Stimulated activated CD4-positive, alpha-beta T cell treated with anti-CD3 and anti-CD28 coated beads, TNF-alpha, amount 100 ng/mL, for 1 hour (primary cell): ENCODE results near the gene SLC22A6.
"Not testable (repeated sequence)": the region's sequence is repeated elsewhere in the genome, so short reads cannot be mapped to it uniquely, and the experiment has no call there.

Experiments
- DNase-seq, 3 donors: peaks; one replicate each; pipeline ENCODE4 v3.0.0-alpha.2; 2020; ENCODE audit warnings: low read depth in 3 of 3, low spot score in 1 of 3

Gene SLC22A6

DNA sequence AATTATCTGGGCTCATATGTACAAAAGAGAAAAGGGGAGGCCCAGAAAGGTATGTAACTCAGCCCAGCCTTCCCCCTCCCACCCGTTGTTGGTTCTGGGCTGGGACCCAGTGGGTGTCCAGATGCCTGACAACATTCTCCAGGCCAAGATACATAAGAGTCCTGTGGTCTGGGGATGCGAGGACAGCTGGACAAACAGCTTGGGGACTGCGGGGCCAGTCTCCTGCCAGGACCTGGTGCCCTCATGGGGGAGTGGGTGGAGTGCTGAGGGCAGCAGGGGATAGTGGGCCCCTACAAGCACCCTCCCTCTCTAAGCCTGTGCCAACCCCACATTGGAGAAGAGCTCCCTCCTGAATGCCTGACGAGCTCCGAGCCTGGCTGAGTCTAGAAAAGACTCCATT lies 3.5 kb upstream of the SLC22A6 start:
- no peak for DNase-seq

DNA sequence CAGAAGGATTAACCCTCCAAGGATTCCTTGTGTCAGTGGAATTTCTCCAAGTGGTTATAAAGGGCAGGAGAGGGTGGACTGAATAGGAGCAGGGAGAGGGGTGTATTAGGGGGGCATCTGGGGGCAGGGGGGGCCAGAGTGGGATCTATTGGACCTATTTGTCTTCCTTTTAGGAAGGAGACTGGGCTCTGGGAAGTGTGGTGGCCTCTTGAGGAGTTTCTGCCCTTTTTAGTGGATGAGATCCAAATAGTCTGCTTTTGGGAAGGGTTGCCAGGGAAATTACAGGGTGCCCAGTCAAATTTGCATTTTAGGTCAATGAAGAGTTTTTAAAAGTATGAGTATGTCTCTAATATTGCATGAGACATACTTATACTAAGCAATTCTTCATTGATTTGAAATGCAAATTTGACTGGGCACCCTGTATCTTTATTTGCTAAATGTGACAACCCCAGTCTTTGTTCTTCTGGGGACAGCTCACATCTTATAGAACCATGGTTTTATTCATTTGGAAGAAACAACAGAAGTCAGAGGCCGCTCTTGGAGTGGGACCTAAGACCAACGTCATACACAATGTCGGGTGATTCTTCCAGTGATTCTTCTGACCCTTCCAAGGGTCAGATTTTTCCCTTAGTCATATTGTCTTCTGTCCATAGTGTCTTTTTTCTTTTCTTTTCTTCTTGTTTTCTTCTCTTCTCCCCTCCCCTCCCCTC lies 429 bp upstream of the SLC22A6 start:
- DNase-seq = no peak

DNA sequence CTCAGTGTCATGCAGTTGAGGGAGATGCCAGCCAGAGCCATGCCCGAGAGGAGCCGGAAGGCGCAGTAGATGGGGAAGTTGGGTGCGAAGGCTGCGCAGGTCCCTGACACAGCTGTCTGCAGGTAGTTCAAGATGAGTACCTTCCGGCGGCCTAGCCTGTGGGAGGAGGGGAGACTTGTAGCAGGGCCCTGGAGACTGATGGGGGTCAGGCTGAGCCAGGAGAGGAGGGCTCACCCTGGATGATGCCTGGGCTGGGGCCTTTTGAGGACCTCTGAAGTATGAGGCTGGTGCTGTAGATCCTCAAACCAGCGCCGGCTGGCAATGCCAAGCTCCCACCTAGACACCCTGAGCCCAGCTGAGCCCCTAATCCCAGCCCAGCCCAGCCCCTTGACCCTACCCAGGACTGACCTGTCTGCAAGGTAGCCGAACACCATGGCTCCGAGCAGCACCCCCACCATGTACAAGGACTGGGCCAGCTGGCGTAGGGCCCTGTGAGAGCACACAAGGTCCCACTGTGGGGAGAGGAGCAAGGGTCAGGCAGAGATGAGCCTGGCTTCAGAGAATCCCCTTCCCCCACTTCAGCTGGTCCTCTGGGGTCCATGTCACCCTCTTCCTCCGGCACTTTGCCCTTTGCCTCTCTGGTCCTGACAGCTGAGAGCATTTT lies 1.1 kb downstream of the SLC22A6 start:
- no peak for DNase-seq

DNA sequence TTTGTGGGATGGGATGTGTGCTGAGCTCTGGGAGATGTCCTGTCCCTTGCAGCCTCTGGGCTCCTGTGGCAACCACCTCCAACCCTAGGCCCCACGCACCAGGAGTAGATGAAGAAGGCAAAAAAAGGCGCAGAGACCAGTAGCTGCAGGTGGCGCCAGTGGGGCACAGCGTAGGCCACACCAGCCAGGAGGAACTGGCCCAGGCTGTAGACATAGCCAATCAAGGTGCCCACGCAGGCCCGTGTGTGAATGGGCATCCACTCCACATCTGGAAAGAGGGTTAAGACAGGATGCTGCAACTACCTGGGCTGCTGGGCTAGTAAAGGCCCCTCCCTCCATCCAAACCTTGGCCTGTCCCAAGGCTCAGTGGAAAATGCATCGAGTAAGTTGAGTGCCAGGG lies 3.0 kb downstream of the SLC22A6 start:
- DNase-seq = no peak

DNA sequence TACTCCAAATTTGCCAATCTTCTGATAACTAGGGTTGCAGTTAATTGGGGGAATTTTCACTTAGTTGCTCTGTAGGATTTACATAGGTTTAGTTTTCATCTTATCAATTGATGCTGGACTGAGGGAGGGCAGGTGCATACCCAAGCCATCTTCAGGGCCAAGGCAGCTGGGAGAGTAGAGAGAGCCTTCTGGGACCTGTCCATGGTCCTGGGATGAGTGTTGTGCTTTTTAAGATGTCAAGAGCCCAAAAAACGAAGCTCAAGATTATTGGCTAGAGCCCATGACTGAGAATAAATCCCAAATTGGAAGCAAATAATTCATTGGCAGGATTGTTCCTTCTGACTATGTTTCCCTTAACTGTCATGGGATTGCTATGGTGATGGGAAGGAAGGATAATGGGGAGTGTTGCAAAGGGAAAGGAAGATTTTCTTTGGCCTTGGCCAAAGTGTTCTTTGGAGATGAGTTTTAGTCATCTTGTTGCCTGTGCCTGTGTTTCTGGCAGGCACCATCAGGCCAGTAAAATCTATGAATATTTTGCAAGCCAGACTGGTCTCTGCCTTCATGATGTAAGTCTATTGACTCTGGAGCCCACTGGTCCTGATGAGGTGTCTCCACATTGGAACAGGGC lies 4.5 kb downstream of the SLC22A6 start:
- DNase-seq = no peak

DNA sequence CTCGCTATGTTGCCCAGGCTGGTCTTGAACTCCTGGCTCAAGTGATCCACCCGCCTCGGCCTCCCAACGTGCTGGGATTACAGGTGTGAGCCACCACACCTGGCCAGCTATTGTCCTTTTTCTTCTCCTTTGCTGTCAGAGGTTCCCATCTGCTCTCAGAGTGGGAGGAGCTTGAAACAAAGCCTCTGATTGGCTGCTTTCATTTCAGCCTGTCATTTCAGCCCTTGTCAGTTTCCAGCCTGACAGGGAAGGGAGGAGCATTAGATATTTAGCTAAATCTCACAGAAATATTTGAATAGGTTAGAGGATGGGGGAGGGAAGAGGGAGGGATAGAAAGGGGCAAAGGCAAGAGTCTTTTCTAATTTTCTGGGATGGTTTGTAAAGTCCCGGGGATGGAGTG lies 8.7 kb downstream of the SLC22A6 start:
- no peak for DNase-seq

DNA sequence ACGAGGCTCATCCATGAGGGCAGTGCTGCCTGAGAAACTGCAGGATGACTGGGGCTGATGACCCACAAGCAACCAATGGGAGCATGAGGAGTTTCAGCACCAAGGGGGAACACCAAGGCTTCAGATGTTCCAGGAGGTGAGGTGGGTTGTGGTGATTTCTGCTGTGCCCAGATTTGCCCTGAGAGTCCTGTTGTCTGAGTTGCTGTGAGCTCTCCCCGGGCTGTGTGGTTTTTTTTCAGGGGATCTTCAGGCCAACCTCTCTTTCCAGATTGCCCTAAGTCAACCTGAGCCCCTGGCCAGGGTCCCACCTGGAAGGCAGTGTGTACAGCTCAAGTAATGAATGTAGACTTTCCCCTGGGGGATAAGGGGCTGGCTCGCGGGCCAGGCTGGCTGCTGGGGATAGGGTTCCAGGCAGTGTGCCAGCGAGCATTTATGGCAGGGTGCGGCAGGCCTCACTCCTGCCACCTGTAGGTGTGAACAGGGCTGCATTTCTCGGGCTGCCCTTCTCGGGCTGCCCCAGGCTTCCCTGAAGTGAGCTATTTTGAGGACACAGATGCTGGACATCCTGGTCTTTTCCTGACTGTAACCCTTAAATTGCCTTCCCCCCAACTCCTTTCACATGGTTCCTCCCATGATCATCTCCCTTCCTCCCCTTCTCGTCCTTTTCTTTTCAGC lies 9.8 kb downstream of the SLC22A6 start:
- no peak for DNase-seq

DNA sequence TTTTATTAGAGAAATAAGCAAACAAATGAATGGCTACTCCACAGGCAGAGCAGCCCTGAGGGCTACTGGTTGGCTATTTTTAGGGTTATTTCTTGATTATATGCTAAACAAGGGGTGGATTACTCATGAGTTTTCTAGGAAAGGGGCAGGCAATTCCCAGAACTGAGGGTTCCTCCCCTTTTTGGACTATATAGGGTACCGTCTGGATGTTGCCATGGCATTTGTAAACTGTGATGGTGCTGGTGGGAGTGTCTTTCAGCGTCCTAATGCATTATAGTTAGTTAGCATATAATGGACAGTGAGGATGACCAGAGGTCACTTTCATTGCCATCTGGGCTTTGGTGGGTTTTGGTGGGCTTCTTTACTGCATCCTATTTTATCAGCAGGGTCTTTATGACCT lies 19.2 kb downstream of the SLC22A6 start:
- no peak for DNase-seq

DNA sequence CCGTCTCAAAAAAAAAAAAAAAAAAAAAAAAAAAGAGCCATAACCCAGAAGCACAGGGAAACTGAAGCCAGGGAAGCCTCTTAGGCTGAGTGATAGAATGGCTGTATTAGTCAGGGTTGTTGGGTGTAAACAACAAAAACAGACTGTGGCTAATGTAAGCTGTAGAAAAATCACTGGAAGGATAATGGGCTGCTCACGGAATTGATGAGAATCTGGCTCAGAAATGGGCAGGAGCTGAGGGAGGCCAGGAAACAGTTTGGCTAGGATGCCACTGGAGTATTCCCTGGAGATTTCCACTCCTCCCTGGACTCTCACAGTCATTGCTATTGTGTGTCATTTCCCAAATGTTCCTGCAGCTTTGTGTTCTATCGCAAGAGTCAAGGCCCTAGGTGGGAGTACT lies 22.4 kb downstream of the SLC22A6 start:
- no peak for DNase-seq

DNA sequence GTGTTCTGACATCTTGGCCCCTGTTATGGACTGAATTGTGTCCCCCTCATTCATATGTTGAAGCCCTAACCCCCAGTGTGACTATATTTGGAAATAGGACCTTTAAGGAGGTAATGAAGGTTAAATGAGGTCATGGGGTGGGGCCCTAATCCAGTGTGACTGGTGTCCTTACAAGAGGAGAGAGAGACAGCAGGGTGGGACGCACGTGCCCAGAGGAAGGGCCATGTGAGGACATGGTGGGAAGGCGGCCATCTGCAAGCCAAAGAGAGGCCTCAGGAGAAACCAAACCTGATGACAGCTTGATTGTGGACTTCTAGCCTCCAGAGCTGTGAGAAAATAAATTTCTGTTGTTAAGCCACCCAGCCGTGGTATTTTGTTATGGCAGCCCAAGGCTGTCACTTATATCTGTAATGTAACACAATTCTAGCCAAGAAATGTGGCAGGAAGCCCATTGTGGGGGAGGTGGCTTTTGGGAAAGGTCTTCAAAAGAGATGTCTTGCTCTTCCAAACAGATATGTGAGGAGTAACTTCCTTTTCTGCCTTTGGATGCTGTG lies 23.7 kb downstream of the SLC22A6 start:
- no peak for DNase-seq

DNA sequence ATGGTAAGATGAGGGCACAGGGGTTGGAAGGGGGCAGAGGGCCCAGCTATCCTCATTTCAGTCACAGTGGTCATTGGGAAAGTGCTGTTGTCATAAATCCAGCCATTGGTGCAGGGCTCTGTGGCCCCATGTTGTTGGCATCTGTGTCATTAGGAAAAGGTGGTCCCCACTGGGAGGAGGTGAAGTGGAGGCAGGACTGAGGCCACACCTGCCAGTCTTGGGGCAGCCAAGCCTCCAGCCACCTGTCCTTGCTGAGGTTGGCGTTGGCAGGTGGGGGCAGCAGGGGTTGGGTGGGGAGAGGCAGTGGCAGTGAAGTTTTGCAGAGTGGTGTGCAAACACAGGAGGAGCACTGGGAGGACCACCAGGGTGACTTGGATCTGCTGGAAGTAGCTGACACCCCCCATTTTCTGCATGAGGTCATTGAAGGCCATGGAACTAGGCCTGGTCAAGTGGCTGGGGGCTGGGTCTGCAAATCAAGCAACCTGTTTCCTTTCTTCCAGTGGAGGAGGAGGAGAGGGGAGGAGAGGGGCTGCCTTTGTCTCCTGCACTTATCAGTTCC lies 25.3 kb downstream of the SLC22A6 start:
- DNase-seq = no peak

DNA sequence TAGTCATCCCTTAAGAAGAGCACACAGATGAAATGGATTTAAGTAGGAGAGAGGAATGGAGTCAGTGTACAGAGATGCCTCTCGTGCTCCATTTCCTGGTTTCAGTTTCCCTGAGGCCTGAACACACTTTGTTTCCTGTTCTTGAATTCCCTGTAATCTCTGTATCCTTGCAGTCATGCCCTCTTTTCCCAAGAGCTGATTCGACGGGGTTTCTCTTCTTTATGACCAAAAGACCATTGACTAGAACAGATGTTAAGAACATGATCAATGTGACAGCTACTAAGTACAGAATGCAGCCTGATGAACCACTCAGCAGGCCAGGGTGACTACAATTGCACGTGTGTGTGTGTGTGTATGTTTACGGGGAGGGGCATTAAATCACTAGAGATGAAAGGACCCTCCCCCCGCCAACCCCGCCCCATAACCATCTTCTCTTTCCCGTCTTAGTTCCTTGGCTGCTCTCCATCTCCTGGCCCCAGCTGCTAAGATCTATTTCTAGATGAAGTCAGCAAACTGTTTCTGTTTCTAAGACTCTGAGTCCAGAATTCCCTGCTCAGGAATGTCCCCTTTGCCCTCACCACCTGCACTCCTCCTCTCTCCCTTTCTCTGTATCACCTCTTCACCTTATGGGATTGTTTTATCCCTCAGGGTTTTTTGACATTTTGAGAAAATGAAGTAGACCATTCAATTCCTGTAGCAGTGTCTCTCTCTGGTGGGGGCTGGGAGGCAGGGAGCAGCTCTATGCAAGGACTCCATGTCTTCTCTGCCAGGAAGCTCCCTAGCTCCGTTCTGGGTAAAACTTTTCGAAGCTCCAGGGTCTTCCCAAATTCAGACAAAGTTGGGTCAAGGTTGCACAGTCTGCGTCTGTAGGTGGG lies 26.0 kb downstream of the SLC22A6 start:
- DNase-seq = no peak

DNA sequence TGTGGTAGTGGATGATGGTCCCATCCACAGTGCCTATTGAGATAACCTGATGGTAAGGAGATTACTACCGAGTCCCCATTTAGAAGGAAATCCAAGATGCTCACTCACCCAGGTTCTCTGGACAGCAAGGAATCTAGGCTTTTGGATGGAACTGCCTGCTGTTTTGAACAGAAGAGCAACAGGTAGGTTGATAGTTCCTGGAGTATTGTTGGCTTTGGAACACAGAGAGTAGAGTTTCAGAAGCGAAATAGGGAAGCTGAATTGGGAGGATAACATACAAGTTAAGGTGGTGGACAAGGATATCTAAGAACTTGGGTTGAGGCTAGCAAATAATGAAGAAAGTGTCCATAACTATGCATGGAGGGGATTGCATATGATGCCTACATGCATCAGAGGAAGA lies 27.6 kb downstream of the SLC22A6 start:
- DNase-seq = no peak

DNA sequence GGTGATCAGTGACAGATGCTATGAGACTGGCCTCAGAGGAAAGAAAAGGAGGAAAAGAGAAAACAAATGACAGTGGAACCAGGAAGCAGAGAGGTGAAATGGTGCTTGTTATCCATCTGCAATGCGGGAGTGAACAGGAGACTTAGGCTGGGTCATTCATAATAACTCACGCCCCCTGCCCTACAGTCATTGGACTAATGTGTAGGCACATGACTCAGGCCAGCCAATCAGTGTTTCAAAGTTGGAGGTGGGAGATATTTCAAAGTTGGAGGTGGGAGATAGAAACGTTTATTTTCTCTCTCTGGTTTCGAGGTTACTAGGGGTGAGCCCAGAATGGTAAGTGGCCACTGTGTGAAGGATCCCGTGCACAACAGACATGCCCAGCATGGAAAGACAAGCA lies 30.3 kb downstream of the SLC22A6 start:
- DNase-seq = no peak

DNA sequence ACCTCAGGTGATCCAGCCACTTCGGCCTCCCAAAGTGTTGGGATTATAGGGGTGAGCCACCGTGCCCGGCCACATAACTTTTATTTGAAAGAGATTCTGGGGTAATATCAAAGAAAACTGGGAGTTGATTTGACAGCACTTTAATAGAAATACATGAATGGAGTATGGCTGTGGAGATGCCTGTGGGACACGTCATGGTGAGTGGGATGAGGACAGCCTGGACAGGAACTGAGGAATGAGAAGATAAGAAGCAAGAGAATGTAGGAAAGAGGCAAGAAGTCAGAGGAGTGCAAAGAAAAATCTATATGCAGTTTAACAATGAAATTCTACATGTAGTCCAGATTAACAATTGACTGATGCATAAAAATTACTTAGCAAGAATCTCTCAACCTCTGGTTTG lies 31.0 kb downstream of the SLC22A6 start:
- no peak for DNase-seq

DNA sequence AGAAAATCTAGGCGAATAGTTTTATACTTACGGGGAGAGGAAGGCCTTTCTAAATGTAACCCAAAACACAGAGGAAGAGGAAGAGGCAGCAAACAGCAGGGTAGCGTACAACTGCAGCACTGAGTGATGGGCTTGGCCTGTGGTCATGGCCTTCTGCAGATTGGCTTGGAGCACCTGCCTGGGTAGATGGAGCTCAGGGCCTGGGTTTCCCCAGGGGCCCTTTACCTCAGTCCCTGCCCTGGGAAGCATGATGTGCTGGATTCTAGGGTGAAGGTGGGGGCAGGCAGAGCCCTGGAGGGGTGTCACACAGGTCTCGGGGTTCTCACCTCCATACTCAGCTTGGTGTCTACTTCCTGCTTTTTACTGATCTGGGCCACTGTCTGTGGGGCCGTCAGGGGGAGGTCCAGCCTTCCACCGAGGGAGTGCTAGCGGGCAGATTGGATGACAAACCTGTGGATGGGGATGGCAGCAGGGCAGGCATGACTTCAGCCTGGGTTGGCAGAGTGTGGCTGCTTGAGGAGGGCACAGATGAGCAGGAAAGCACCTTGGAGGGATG lies 35.9 kb downstream of the SLC22A6 start:
- no peak for DNase-seq

DNA sequence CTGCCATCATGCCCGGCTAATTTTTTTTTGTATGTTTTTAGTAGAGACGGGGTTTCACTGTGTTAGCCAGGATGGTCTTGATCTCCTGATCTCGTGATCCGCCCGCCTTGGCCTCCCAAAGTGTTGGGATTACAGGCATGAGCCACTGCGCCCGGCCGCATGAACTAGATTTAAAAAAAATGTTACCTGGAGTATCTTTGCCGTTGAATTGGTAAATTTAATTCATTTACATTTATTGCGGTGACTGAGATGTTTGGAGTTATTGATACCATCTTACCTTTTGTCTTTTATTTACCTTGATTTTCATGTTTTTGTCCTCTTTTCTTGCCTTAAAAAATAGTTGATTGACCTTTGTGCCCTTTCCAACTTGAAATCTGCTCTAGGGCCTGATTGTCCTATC lies 39.2 kb downstream of the SLC22A6 start:
- not testable (repeated sequence) for DNase-seq

DNA sequence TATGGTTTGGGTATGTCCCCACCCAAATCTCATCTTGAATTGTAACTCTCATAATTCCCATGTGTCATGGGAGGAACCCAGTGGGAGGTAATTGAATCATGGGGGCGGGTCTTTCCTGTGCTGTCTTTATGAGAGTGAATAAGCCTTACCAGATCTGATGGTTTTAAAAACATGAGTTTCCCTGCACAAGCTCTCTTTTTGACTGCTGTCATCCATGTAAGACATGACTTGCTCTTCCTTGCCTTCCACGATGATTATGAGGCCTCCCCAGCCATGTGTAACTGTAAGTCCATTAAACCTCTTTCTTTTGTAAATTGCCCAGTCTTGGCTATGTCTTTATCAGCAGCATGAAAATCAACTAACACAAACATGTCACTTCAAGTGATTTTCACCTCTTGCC lies 47.2 kb downstream of the SLC22A6 start:
- DNase-seq = not testable (repeated sequence)

DNA sequence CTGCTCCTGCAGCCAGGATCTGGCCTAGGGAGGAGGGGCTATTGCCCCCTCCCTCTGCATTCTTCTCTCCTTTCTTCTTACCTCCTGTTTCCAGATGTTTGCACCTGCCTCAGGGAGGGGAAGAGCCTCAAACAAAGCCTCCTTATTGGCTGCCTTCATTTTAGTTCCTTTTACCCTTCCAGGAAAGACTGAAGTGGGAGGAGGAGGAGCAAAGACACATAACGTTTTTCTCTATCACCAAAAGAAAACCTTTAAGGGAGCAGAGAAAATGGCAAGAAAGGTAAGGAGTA lies 50.3 kb downstream of the SLC22A6 start:
- DNase-seq = no peak

DNA sequence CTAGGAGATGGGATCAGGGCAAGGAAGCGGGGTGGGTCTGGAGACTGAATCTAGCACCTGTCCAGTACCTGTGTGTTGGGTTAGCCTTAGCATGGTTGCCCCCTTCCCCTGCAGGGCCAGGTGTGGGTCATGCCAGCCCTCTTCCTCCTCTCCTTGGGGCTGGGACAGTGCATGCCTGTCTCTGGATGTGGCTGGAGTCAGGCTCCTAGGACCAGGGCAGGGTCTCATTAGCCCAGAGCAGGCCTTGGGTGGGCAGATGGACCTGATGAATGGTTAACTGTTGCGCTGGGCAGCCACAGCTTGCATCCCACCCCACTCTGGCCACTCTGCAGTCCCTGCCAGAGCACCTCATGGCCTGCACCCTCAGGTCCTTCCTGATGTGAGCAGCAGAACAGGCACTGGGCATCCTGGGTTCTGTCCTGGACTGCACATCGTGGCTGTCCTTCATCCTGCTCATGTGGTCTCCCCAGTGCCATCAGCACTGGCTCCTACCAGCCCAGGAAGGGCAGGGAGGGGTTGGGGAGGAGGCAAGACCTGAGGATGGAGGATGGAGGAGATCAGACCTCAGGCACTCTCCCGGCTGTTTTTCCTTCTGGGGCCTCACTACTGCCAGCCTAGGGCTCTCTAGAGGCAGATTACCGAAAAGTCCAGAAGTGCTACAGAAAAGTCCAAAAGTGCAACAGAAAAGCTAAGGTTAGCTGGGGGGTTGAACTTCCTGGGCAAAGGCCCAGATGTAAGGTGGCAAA lies 50.8 kb downstream of the SLC22A6 start:
- no peak for DNase-seq
